GM12873 (cell line): ENCODE results near the gene CYB5D1.

ENCODE experiments used
- CTCF ChIP-seq: IDR thresholded peaks from 2 replicates; pipeline ENCODE4 v1.5.1; 2012; ENCODE audit warnings: low read depth, mild to moderate bottlenecking, moderate library complexity, low read length, control low read depth; ENCODE audit not compliant: insufficient read depth; ENCODE audit errors: missing control alignments

The CYB5D1 gene

GRCh38 chr17:7844292-7845154 is 13.3 kb upstream of the CYB5D1 start:
- TF ChIP-seq CTCF: peak; percentile 2

GRCh38 chr17:7845359-7846062 is 12.3 kb upstream of the CYB5D1 start:
- TF ChIP-seq CTCF: no peak

- no peak for TF ChIP-seq CTCF
Observed at GRCh38 chr17:7846063-7846735, 11.6 kb upstream of the CYB5D1 start.

- no peak for TF ChIP-seq CTCF
Observed at GRCh38 chr17:7846765-7847661, 10.8 kb upstream of the CYB5D1 start.

GRCh38 chr17:7848131-7848579 is 9.6 kb upstream of the CYB5D1 start:
- no peak for TF ChIP-seq CTCF

GRCh38 chr17:7848739-7849129 is 9.1 kb upstream of the CYB5D1 start:
- TF ChIP-seq CTCF: no peak
